Keratinocyte (primary cell): Measurements from ENCODE around the gene ZFYVE28. TPM values are rescaled to one million over a fixed set of nuclear protein-coding genes. Genes with fewer than 3 reads are reported as not detected.

Experiments used
- DNase-seq: peaks from one replicate; pipeline ENCODE4 v3.0.0-alpha.2; 2011; ENCODE audit warnings: low read depth, missing footprints, low spot score
- FAIRE-seq: peaks from 2 replicates; lab custom pipeline; 2011; peaks lifted over from hg19 to GRCh38; lab: Jason Lieb, UNC
- H2AFZ ChIP-seq: 2 replicates; pipeline ENCODE4 v1.6.0; 2012; ENCODE audit warnings: low read length, control low read depth, inconsistent platforms; ENCODE audit not compliant: control insufficient read depth
- H3K27ac ChIP-seq: 2 replicates; pipeline ENCODE4 v1.5.1; 2011; ENCODE audit warnings: low read length; ENCODE audit not compliant: control insufficient read depth, insufficient read depth
- H3K27me3 ChIP-seq: 3 replicates; pipeline ENCODE4 v1.6.0; 2011; ENCODE audit warnings: low read length; ENCODE audit not compliant: control insufficient read depth, insufficient read depth; ENCODE audit errors: extremely low read depth
- H3K36me3 ChIP-seq, 2 experiments: 2 replicates in 1 of 2; 3 replicates in 1 of 2; pipeline ENCODE4 v1.5.1; 2011; ENCODE audit warnings: low read length in 2 of 2, mild to moderate bottlenecking in 1 of 2; ENCODE audit not compliant: control insufficient read depth in 2 of 2, insufficient read depth in 2 of 2; ENCODE audit errors: extremely low read depth in 1 of 2
- H3K4me1 ChIP-seq: 3 replicates; pipeline ENCODE4 v1.5.1; 2011; ENCODE audit warnings: low read length; ENCODE audit not compliant: control insufficient read depth, insufficient read depth; ENCODE audit errors: extremely low read depth
- H3K4me2 ChIP-seq: 3 replicates; pipeline ENCODE4 v1.6.0; 2011; ENCODE audit warnings: low read depth, low read length; ENCODE audit not compliant: control insufficient read depth, insufficient read depth; ENCODE audit errors: extremely low read depth
- H3K4me3 ChIP-seq, 3 experiments: fragments of 200-600 bp in 1 of 3; sonication (generic) in 1 of 3; 2 replicates in 2 of 3; 3 replicates in 1 of 3; pipeline ENCODE4 v1.5.1; 2011 to 2016; ENCODE audit warnings: low read length in 3 of 3, mild to moderate bottlenecking in 3 of 3, control low read depth in 2 of 3, inconsistent platforms in 1 of 3, low read depth in 1 of 3, mixed read lengths in 1 of 3, mixed run types in 1 of 3, moderate library complexity in 1 of 3; ENCODE audit not compliant: control insufficient read depth in 2 of 3, insufficient read depth in 2 of 3; ENCODE audit errors: extremely low read depth in 1 of 3
- H3K79me2 ChIP-seq: 2 replicates; pipeline ENCODE4 v1.6.0; 2012; ENCODE audit warnings: low read length; ENCODE audit not compliant: control insufficient read depth, insufficient read depth
- H3K9ac ChIP-seq: 3 replicates; pipeline ENCODE4 v1.6.0; 2011; ENCODE audit warnings: low read length; ENCODE audit not compliant: control insufficient read depth, insufficient read depth; ENCODE audit errors: extremely low read depth
- H3K9me1 ChIP-seq: 3 replicates; pipeline ENCODE4 v1.6.0; 2011; ENCODE audit warnings: low read length; ENCODE audit not compliant: control insufficient read depth, insufficient read depth; ENCODE audit errors: extremely low read depth
- H3K9me3 ChIP-seq: 2 replicates; pipeline ENCODE4 v1.5.1; 2012; ENCODE audit warnings: low read depth, low read length; ENCODE audit not compliant: control insufficient read depth
- H4K20me1 ChIP-seq: 3 replicates; pipeline ENCODE4 v1.6.0; 2011; ENCODE audit warnings: low read length; ENCODE audit not compliant: control insufficient read depth, insufficient read depth; ENCODE audit errors: extremely low read depth
- CTCF ChIP-seq, 3 experiments: IDR thresholded peaks in 1 of 3; conservative IDR thresholded peaks in 1 of 3; optimal IDR thresholded peaks in 1 of 3; 2 replicates in 2 of 3; 3 replicates in 1 of 3; pipeline versions ENCODE3 to v1.5.1; 2011; ENCODE audit warnings: low read length in 3 of 3, mild to moderate bottlenecking in 3 of 3, moderate library complexity in 2 of 3, control low read depth in 1 of 3, inconsistent platforms in 1 of 3; ENCODE audit not compliant: insufficient read depth in 2 of 3; ENCODE audit errors: extremely low read depth in 1 of 3
- EZH2 ChIP-seq: IDR thresholded peaks from one replicate; pipeline ENCODE4 v1.6.1; 2012; ENCODE audit warnings: inconsistent platforms, mild to moderate bottlenecking, low read length, moderate library complexity
- dilution Hi-C: fragments of 300-500 bp; cut with MboI; formaldehyde crosslinking; loops from one replicate; pipeline ENCODE4 v1.7.0; 2020; ENCODE audit warnings: low sequenced_read_pairs; ENCODE audit not compliant: extremely low pct_ligation_motif_present
- polyA plus RNA-seq, 5 experiments: library from polyadenylated mRNA; depleted of rRNA in 3 of 5; stranded (reverse) in 3 of 5; stranded (forward) in 1 of 5; unstranded in 1 of 5; fragments of >200 nt; gene quantifications; 1 replicate in 1 of 5; 2 replicates in 3 of 5; 3 replicates in 1 of 5; pipeline versions ENCODE4 v1.2.1 to v1.2.3, GENCODE V29; 2011 to 2012; ENCODE audit warnings: missing spikeins in 2 of 5, low read depth in 1 of 5, low replicate concordance in 1 of 5

ZFYVE28 gene
- polyA plus RNA-seq, 1 donor (not counting 4 experiments of a cell fraction or from before 2014, with no cell fraction given): 0.33 TPM

- H3K9me1 ChIP-seq: no peaks in the 10 kb centered on the region
- no peak for TF ChIP-seq EZH2
- TF ChIP-seq CTCF (optimal IDR thresholded peaks at IDR 0.05 in 1 of 3, IDR thresholded peaks at IDR 0.05 in 1 of 3, conservative IDR thresholded peaks at IDR 0.05 in 1 of 3; ENCODE audit: extremely low read depth in 1 of 3, insufficient read depth in 2 of 3, low read length in 3 of 3): no peak
- dilution Hi-C loops: no loop called here
Observed at GRCh38 chr4:2445571-2445970, 27.1 kb upstream of the ZFYVE28 start.

GRCh38 chr4:2445130-2445529 is 26.7 kb upstream of the ZFYVE28 start:
- H3K36me3 ChIP-seq: no peaks in the 10 kb centered on the region
- no peaks in the 10 kb centered on the region for H3K9me3 ChIP-seq
- dilution Hi-C loops: no loop called here
- H3K27ac ChIP-seq: no peak overlapping the region
- no peak overlapping the region for H3K9ac ChIP-seq
- no peaks in the 10 kb centered on the region for H3K79me2 ChIP-seq
- H3K27me3 ChIP-seq: peaks cover 4% of the 10 kb centered on the region
- no peak overlapping the region for H2AFZ ChIP-seq
- no peak overlapping the region for H3K4me3 ChIP-seq
- FAIRE-seq: no peak
- DNase-seq: no peak
- H3K4me1 ChIP-seq: no peaks in the 10 kb centered on the region
- no peak overlapping the region for H3K4me2 ChIP-seq
- H3K9me1 ChIP-seq: no peaks in the 10 kb centered on the region
- TF ChIP-seq CTCF (optimal IDR thresholded peaks at IDR 0.05 in 1 of 3, IDR thresholded peaks at IDR 0.05 in 1 of 3, conservative IDR thresholded peaks at IDR 0.05 in 1 of 3; ENCODE audit: extremely low read depth in 1 of 3, insufficient read depth in 2 of 3, low read length in 3 of 3): no peak
- TF ChIP-seq EZH2: no peak
- H4K20me1 ChIP-seq: no peaks in the 10 kb centered on the region

More at GRCh38 chr4:2445571-2445970, 27.1 kb upstream of the ZFYVE28 start:
- H3K79me2 ChIP-seq: no peaks in the 10 kb centered on the region
- H3K4me3 ChIP-seq: no peak overlapping the region
- H3K4me1 ChIP-seq: no peaks in the 10 kb centered on the region
- DNase-seq: no peak
- H3K9ac ChIP-seq: no peak overlapping the region
- no peak overlapping the region for H3K27ac ChIP-seq
- H3K36me3 ChIP-seq: no peaks in the 10 kb centered on the region
- peaks cover 9% of the 10 kb centered on the region for H3K27me3 ChIP-seq
- H3K9me3 ChIP-seq: no peaks in the 10 kb centered on the region
- no peak overlapping the region for H3K4me2 ChIP-seq
- FAIRE-seq: no peak
- no peak overlapping the region for H2AFZ ChIP-seq
- no peaks in the 10 kb centered on the region for H4K20me1 ChIP-seq
